ENCODE measurements around the gene TPGS1. TPM values are rescaled to one million over a fixed set of nuclear protein-coding genes. Genes with fewer than 3 reads are reported as not detected.

Gene TPGS1
- polyA plus RNA-seq, 4 donors, result 5.3 to 16.9 (median 9.5) TPM

GRCh38 chr19:535017-535835 lies 27.9 kb downstream of the TPGS1 start:
- DNase-seq (ENCODE audit: low read depth in 4 of 4, low spot score in 3 of 4), result no peak

GRCh38 chr19:536031-536880 lies 29.0 kb downstream of the TPGS1 start:
- DNase-seq (ENCODE audit: low read depth in 4 of 4, low spot score in 3 of 4), result no peak

GRCh38 chr19:536881-537404 lies 29.6 kb downstream of the TPGS1 start:
- DNase-seq (ENCODE audit: low read depth in 4 of 4, low spot score in 3 of 4), result no peak

GRCh38 chr19:538641-539428 lies 31.5 kb downstream of the TPGS1 start:
- no peak for DNase-seq (ENCODE audit: low read depth in 4 of 4, low spot score in 3 of 4)

- DNase-seq (ENCODE audit: low read depth in 4 of 4, low spot score in 3 of 4), result no peak
These were observed 32.2 kb downstream of the TPGS1 start for GRCh38 chr19:539429-540030.

- DNase-seq (ENCODE audit: low read depth in 4 of 4, low spot score in 3 of 4), result no peak
These were observed 33.8 kb downstream of the TPGS1 start for GRCh38 chr19:540867-541637.

- DNase-seq (ENCODE audit: low read depth in 4 of 4, low spot score in 3 of 4), result no peak
These were observed 34.4 kb downstream of the TPGS1 start for GRCh38 chr19:541699-542098.

- DNase-seq (ENCODE audit: low read depth in 4 of 4, low spot score in 3 of 4), result no peak
These were observed 35.0 kb downstream of the TPGS1 start for GRCh38 chr19:542173-542866.

GRCh38 chr19:543910-544608 lies 36.8 kb downstream of the TPGS1 start, which contains the start of gene GZMM:
GZMM (plus strand) TSS chr19:544053; CDS start chr19:544072, 19 bp downstream.
- DNase-seq (ENCODE audit: low read depth in 4 of 4, low spot score in 3 of 4), result no peak

GRCh38 chr19:547117-547516 lies 39.8 kb downstream of the TPGS1 start:
- DNase-seq (ENCODE audit: low read depth in 4 of 4, low spot score in 3 of 4), result no peak

GRCh38 chr19:547836-548720 lies 40.8 kb downstream of the TPGS1 start:
- DNase-seq (ENCODE audit: low read depth in 4 of 4, low spot score in 3 of 4), result no peak

- no peak for DNase-seq (ENCODE audit: low read depth in 4 of 4, low spot score in 3 of 4)
These were observed 41.9 kb downstream of the TPGS1 start for GRCh38 chr19:548886-549830.

- DNase-seq (ENCODE audit: low read depth in 4 of 4, low spot score in 3 of 4), result no peak
These were observed 47.5 kb downstream of the TPGS1 start for GRCh38 chr19:554817-555216.

- DNase-seq (ENCODE audit: low read depth in 4 of 4, low spot score in 3 of 4), result no peak
These were observed 48.1 kb downstream of the TPGS1 start for GRCh38 chr19:555474-555808.

GRCh38 chr19:556611-557382 lies 49.5 kb downstream of the TPGS1 start:
- DNase-seq (ENCODE audit: low read depth in 4 of 4, low spot score in 3 of 4), result no peak

Data from left renal pelvis (tissue), 4 donors.